OCI-LY7 (cell line): ENCODE measurements around the gene CRTAC1. TPM values are rescaled to one million over a fixed set of nuclear protein-coding genes. Genes with fewer than 3 reads are reported as not detected.

ENCODE experiments used
- BruUV-seq: library from RNA; stranded (reverse); fragments of 400-500 nt; replicated peaks from 2 replicates; lab custom pipeline; 2021; lab: Mats Ljungman, UMichigan
- CTCF ChIA-PET: fragments of 300-600 bp; sonication (Branson Sonifier 250); formaldehyde crosslinking; loops from one replicate; lab custom pipeline; 2022; ENCODE audit warnings: antibody characterized with exemption; ENCODE audit not compliant: unreplicated experiment; lab: Charles Lee
- POLR2A ChIA-PET: fragments of 300-600 bp; sonication (Branson Sonifier 250); formaldehyde crosslinking; loops from one replicate; lab custom pipeline; 2022; ENCODE audit warnings: antibody characterized with exemption; lab: Charles Lee
- DNase-seq: peaks from one replicate; pipeline ENCODE4 v3.0.0-alpha.2; 2015; ENCODE audit warnings: low spot score
- H2AFZ ChIP-seq: fragments of 200-600 bp; sonication (generic), shearing (Covaris generic); 2 replicates; pipeline ENCODE4 v1.6.1; 2014; ENCODE audit warnings: mild to moderate bottlenecking, antibody characterized with exemption, low read length, moderate library complexity
- H3K27ac ChIP-seq: fragments of 200-600 bp; sonication (generic); 2 replicates; pipeline ENCODE4 v1.5.1; 2014; ENCODE audit warnings: mixed run types, low read depth, mild to moderate bottlenecking, moderate library complexity, low read length, inconsistent platforms; ENCODE audit not compliant: poor library complexity, severe bottlenecking
- H3K36me3 ChIP-seq: fragments of 200-600 bp; sonication (generic); 2 replicates; pipeline ENCODE4 v1.6.1; 2014; ENCODE audit warnings: mild to moderate bottlenecking, antibody characterized with exemption, low read length, moderate library complexity, mixed read lengths; ENCODE audit not compliant: insufficient read depth
- H3K4me1 ChIP-seq: fragments of 200-600 bp; sonication (generic); 2 replicates; pipeline ENCODE4 v1.5.1; 2014; ENCODE audit warnings: mild to moderate bottlenecking, low read length; ENCODE audit not compliant: insufficient read depth, poor library complexity, severe bottlenecking
- H3K4me2 ChIP-seq: fragments of 200-600 bp; sonication (generic); 2 replicates; pipeline ENCODE4 v1.6.1; 2014; ENCODE audit warnings: mild to moderate bottlenecking, low read length
- H3K4me3 ChIP-seq: fragments of 200-600 bp; sonication (generic); 2 replicates; pipeline ENCODE4 v1.5.1; 2014; ENCODE audit warnings: mild to moderate bottlenecking, low read depth, low read length; ENCODE audit not compliant: poor library complexity, severe bottlenecking
- H3K79me2 ChIP-seq: fragments of 200-600 bp; sonication (generic); 2 replicates; pipeline ENCODE4 v1.6.1; 2016; ENCODE audit warnings: low read depth, mild to moderate bottlenecking, low read length, moderate library complexity, mixed read lengths; ENCODE audit not compliant: insufficient read depth
- H3K9me2 ChIP-seq: fragments of 200-600 bp; sonication (generic); 2 replicates; pipeline ENCODE4 v1.6.1; 2016; ENCODE audit warnings: mild to moderate bottlenecking, low read length, mixed read lengths; ENCODE audit not compliant: insufficient read depth
- H3K9me3 ChIP-seq: fragments of 200-600 bp; sonication (generic); 2 replicates; pipeline ENCODE4 v1.6.1; 2014; ENCODE audit warnings: mild to moderate bottlenecking, mixed run types, low read length, mixed read lengths
- H4K20me1 ChIP-seq: fragments of 200-600 bp; sonication (generic); 2 replicates; pipeline ENCODE4 v1.6.1; 2014; ENCODE audit warnings: mild to moderate bottlenecking, antibody characterized with exemption, low read length, moderate library complexity, mixed read lengths; ENCODE audit not compliant: insufficient read depth
- EZH2phosphoT487 ChIP-seq: fragments of 200-600 bp; sonication (generic); IDR thresholded peaks from 2 replicates; pipeline ENCODE4 v1.6.1; 2018; ENCODE audit warnings: low read depth, borderline replicate concordance, mild to moderate bottlenecking, mixed run types, antibody characterized with exemption, low read length, moderate library complexity, mixed read lengths
- intact Hi-C: fragments of 100-400 bp; cut with micrococcal nuclease; formaldehyde crosslinking; loops from one replicate; pipeline ENCODE4 v1.10.0; 2022; ENCODE audit not compliant: unreplicated experiment
- total RNA-seq, 2 experiments: library from RNA; depleted of rRNA in 1 of 2; stranded (reverse); fragments of >200 nt in 1 of 2; shearing (Covaris generic) in 1 of 2; gene quantifications; 2 replicates each; pipeline ENCODE4 v1.2.3, GENCODE V29; 2014 to 2022
- TF ChIP-seq, protein P1 (sequence below): fragments of 200-600 bp; sonication (generic); conservative IDR thresholded peaks from 2 replicates; pipeline ENCODE4 v1.5.1; 2014; ENCODE audit warnings: mild to moderate bottlenecking, antibody characterized with exemption, low read length, moderate library complexity, mixed read lengths

Gene CRTAC1
- total RNA-seq, 2 experiments from 2014 or later: not detected

DNA sequence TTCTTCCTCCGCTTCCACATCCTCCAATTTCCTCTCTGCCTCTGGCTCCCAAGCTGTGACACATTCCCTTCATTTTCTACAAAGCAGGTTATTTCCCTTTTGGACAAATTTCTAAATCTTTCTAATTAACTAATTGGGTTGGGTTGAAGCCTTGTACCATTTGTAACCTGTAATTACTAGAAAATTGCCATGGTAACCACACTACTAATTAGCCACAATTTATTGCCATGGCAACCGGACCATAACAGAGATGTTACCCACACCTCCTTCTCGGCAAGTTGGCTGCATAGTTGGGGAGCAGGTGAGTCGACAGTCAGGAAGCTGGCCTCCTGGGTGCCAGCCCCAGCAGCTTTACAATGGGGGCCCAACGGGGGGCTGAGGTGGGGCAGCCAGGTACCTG, 119.2 kb downstream of the CRTAC1 start:
- no peaks in the 10 kb centered on the region for H3K9me3 ChIP-seq
- no peaks in the 10 kb centered on the region for H4K20me1 ChIP-seq
- H3K79me2 ChIP-seq: no peaks in the 10 kb centered on the region
- H3K4me2 ChIP-seq: no peak overlapping the region
- H3K36me3 ChIP-seq: no peaks in the 10 kb centered on the region
- H3K9me2 ChIP-seq: no peaks in the 10 kb centered on the region
- H3K4me1 ChIP-seq: no peaks in the 10 kb centered on the region
- no TSS peak for BruUV-seq
- H3K4me3 ChIP-seq: no peak overlapping the region
- DNase-seq: no peak
- no peak overlapping the region for H2AFZ ChIP-seq
- CTCF ChIA-PET: no interaction called here
- POLR2A ChIA-PET: interaction anchor here (0.6 kb wide), 1 partner anchor 1525 kb away, joined by 3 read pairs; no protein-coding TSS in a partner anchor
- no peak overlapping the region for H3K27ac ChIP-seq
- no peak for TF ChIP-seq EZH2phosphoT487
- TF ChIP-seq, protein P1, sequence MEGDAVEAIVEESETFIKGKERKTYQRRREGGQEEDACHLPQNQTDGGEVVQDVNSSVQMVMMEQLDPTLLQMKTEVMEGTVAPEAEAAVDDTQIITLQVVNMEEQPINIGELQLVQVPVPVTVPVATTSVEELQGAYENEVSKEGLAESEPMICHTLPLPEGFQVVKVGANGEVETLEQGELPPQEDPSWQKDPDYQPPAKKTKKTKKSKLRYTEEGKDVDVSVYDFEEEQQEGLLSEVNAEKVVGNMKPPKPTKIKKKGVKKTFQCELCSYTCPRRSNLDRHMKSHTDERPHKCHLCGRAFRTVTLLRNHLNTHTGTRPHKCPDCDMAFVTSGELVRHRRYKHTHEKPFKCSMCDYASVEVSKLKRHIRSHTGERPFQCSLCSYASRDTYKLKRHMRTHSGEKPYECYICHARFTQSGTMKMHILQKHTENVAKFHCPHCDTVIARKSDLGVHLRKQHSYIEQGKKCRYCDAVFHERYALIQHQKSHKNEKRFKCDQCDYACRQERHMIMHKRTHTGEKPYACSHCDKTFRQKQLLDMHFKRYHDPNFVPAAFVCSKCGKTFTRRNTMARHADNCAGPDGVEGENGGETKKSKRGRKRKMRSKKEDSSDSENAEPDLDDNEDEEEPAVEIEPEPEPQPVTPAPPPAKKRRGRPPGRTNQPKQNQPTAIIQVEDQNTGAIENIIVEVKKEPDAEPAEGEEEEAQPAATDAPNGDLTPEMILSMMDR: no peak
- intact Hi-C loops: loop anchor here (5.0 to 10.0 kb wide), 5 partner anchors 116 to 751 kb away; no protein-coding TSS in a partner anchor

DNA sequence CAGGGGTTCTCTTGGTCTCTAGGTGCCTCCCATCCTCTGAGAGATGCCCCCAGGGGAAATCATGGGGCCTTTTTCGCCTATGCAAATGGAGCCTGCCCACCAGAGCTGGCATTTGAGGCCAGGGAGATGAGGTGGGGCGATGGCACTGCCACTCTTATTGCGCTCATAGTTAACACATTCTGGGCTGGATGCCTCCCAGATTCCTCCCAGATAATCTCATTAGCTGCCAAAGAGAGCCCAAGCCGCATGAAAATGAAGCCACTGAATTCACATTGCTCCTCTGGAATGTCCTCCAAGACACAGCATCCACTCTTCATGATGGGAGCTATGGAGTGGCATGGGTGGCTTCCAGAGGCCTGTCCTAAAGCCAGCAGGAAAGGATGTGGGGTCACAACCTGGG, 119.8 kb downstream of the CRTAC1 start:
- POLR2A ChIA-PET: interaction anchor here (0.5 to 0.6 kb wide), 2 partner anchors 171 to 720 kb away, joined by 5 to 9 read pairs; no protein-coding TSS in a partner anchor

DNA sequence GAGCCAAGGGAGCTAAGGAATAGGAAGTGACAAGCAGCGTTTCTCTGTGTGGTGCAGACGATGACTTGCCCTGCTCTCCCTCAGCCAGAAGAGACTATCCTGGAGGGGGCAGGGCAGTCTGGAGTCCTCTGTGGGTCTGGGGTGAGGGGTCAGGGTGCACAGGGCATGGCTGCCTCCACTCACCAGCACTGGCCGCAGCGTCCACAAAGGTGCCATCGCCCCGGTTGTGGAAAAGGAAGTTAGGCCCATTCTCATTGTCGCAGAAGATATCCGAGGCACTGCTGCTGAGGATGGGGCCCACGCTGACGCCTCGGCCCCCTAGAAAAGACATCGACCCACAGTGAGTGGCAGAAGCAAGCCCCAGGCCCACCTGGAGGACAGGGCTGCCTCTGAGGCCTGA, 122.6 kb downstream of the CRTAC1 start:
- POLR2A ChIA-PET: interaction anchor here (1.2 kb wide), 1 partner anchor 347 kb away, joined by 3 read pairs; no protein-coding TSS in a partner anchor
- no peaks in the 10 kb centered on the region for H4K20me1 ChIP-seq
- TF ChIP-seq, protein P1: no peak
- no peak for TF ChIP-seq EZH2phosphoT487

More for the DNA sequence above, 119.8 kb downstream of the CRTAC1 start:
- Histone ChIP-seq H3K9me3 (no peaks in the 10 kb centered on the region), H3K4me3 (no peak overlapping the region), H2AFZ (no peak overlapping the region), H3K36me3 (no peaks in the 10 kb centered on the region), H3K9me2 (no peaks in the 10 kb centered on the region), H4K20me1 (no peaks in the 10 kb centered on the region), H3K27ac (no peak overlapping the region), H3K79me2 (no peaks in the 10 kb centered on the region), H3K4me1 (no peaks in the 10 kb centered on the region), H3K4me2 (no peak overlapping the region)
- DNase-seq: no peak
- intact Hi-C loops: loop anchor here (5.0 to 10.0 kb wide), 5 partner anchors 117 to 752 kb away; no protein-coding TSS in a partner anchor
- CTCF ChIA-PET: no interaction called here
- no TSS peak for BruUV-seq
- no peak for TF ChIP-seq EZH2phosphoT487
- TF ChIP-seq, protein P1: no peak

More for the DNA sequence above, 122.6 kb downstream of the CRTAC1 start:
- no peak for DNase-seq
- H3K4me3 ChIP-seq: no peak overlapping the region
- no peaks in the 10 kb centered on the region for H3K36me3 ChIP-seq
- BruUV-seq: no TSS peak
- intact Hi-C loops: no loop called here
- H2AFZ ChIP-seq: no peak overlapping the region
- no peaks in the 10 kb centered on the region for H3K9me3 ChIP-seq
- no peak overlapping the region for H3K27ac ChIP-seq
- H3K79me2 ChIP-seq: no peaks in the 10 kb centered on the region
- H3K4me1 ChIP-seq: no peaks in the 10 kb centered on the region
- H3K9me2 ChIP-seq: no peaks in the 10 kb centered on the region
- CTCF ChIA-PET: no interaction called here
- H3K4me2 ChIP-seq: no peak overlapping the region
